ENCODE data around the gene HMGCR.
A peak's percentile ranks its signal among the peaks of the same experiment; 100 is the strongest.
"Not testable (repeated sequence)": the region's sequence is repeated elsewhere in the genome, so short reads cannot be mapped to it uniquely, and the experiment has no call there.

HMGCR gene

GRCh38 chr5:75331095-75332090 lies 5.6 kb upstream of the HMGCR start:
- no peak for DNase-seq (ENCODE audit: low read depth)
- TF ChIP-seq CTCF (IDR thresholded peaks at IDR 0.05; ENCODE audit: insufficient read depth, low read depth, low read length, missing control alignments), result peak; percentile 25
- H3K4me3 ChIP-seq (ENCODE audit: low read length), result no peak overlapping the region

- not testable (repeated sequence) for H3K4me3 ChIP-seq (ENCODE audit: low read length); DNase-seq (ENCODE audit: low read depth)
Observed at GRCh38 chr5:75333759-75334158, 3.3 kb upstream of the HMGCR start.

DNA sequence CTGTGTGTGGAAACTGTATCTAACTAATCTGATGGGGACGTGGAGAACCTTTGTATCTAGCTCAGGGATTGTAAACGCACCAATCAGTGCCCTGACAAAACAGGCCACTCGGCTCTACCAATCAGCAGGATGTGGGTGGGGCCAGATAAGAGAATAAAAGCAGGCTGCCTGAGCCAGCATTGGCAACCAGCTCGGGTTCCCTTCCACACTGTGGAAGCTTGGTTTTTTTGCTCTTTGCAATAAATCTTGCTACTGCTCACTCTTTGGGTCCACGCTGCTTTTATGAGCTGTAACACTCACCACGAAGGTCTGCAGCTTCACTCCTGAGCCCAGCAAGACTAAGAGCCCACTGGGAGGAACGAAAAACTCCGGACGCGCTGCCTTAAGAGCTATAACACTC lies 2.6 kb upstream of the HMGCR start:
- H3K4me3 ChIP-seq (ENCODE audit: low read length); DNase-seq (ENCODE audit: low read depth): not testable (repeated sequence)

GRCh38 chr5:75335486-75335885 lies 1.5 kb upstream of the HMGCR start:
- no peak for DNase-seq (ENCODE audit: low read depth)

DNA sequence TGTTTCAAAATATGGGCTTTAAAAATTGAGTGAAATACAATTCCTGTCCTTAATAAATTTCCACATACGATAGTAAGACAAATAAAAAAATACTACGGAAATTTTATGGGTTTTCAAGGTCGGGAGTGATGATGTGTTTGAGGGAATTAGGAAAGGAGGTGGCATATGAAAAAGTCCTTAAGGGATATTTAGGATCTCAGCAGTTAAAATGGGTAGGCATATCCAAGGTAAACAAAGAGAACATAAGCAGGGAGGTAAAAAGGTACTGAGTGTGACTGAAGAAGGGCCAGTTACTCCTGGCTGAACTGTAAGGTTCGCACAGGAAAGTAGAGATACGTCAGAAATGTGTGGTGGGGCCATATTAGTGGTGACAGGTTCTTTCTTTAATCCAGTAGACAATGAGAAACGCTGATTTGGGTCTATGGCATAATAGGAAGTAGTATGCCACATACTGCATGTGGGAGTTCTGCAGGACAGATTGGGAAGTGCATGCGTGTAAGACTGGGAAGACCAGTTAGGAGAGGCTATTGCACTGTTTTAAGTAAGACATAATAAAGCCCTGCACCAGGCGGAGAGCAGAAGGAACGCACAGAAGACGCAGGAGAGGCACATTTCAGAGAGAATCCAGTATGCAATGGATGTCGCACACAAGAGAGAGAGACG lies 937 bp upstream of the HMGCR start:
- H3K4me3 ChIP-seq (ENCODE audit: low read length), result peak overlapping the region; percentile 89
- peak; percentile 69 for TF ChIP-seq CTCF (IDR thresholded peaks at IDR 0.05; ENCODE audit: insufficient read depth, low read depth, low read length, missing control alignments)
- peak; percentile 90 for DNase-seq (ENCODE audit: low read depth)

More at GRCh38 chr5:75335486-75335885, 1.5 kb upstream of the HMGCR start:
- TF ChIP-seq CTCF (IDR thresholded peaks at IDR 0.05; ENCODE audit: insufficient read depth, low read depth, low read length, missing control alignments), result no peak
- H3K4me3 ChIP-seq (ENCODE audit: low read length), result no peak overlapping the region

DNA sequence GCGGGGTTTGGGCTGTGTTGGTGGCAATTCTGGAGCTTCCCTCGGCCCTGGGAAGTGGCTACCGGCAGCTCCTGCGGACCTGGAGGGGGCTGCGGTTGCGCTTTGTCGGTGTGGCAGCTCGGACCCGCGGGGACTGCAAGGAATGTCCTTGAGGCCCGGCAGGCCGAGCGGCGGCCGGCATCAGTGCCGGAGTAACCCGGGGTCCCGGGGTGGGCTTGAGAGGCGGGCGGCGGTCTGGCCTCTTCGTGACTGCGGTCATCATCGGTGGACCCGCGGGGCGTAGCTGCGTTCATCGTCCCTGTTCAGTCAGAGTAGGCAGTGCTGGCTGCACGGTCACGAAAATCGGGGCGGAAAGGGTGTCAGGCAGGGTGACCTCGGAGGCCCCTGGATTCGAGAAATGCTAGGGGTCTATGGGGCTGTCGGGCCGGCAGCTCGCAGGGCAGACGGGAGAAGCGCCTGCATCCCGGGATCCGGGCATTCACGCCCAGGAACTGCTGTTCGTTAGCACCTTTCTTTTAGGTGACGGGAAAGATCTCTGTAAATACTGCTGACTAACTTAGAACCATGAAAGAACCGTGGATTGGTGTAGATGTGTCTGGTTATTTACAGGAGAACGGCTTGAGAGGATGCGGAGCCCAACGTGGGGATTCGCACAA lies 474 bp downstream of the HMGCR start:
- TF ChIP-seq CTCF (IDR thresholded peaks at IDR 0.05; ENCODE audit: insufficient read depth, low read depth, low read length, missing control alignments), result no peak
- DNase-seq (ENCODE audit: low read depth), result peak; percentile 25

GRCh38 chr5:75338408-75338807 lies 1.4 kb downstream of the HMGCR start:
- TF ChIP-seq CTCF (IDR thresholded peaks at IDR 0.05; ENCODE audit: insufficient read depth, low read depth, low read length, missing control alignments), result no peak
- H3K4me3 ChIP-seq (ENCODE audit: low read length), result peak overlapping the region; percentile 89
- no peak for DNase-seq (ENCODE audit: low read depth)

More for the DNA sequence above, 474 bp downstream of the HMGCR start:
- H3K4me3 ChIP-seq (ENCODE audit: low read length), result peak overlapping the region; percentile 89

All from epithelial cell of esophagus (primary cell).